Measurements from ENCODE around the gene CPM. TPM values are rescaled to one million over a fixed set of nuclear protein-coding genes. Genes with fewer than 3 reads are reported as not detected.
A peak's percentile ranks its signal among the peaks of the same experiment; 100 is the strongest.
"Not testable (repeated sequence)": the region's sequence is repeated elsewhere in the genome, so short reads cannot be mapped to it uniquely, and the experiment has no call there.

CPM gene
- total RNA-seq, 4 donors from 2014 or later, result 25.7 to 60.4 (median 43.2) TPM

DNA sequence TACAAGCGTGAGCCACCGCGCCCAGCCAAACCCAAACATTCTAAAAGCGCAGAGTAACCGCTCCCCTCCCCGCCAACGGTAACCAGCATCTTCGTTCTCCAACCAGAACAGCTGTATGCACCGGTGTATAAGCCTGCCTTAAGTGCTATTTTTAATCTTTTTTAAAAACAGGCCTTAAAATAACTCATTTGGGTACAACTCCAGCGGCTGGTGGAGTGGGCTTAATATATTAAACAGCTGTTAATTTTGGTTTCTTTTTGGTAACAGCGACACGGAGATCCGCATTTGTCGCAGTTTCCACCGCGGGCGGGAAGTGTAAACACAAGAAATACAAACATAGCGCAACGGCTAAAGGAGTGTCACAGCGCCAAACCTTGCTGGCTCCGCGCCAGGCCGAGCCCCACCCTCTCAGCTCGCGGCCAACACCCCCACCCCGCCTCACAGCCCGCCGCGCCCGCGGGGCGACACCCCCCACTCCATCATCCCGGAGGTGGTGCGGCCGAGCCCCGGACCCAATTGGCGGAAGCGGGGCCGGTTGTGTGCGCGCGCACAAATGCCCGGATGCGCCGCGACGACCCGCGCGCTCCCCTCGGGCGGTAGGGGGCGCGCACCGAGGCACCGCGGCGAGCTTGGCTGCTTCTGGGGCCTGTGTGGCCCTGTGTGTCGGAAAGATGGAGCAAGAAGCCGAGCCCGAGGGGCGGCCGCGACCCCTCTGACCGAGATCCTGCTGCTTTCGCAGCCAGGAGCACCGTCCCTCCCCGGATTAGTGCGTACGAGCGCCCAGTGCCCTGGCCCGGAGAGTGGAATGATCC, 125.2 kb downstream of the CPM start, which contains the start of gene MDM2:
Gene MDM2, plus strand, starts transcription at position 602 of the 812 bp plus-strand sequence. CDS start 301 bp downstream, outside the sequence.
- Histone ChIP-seq H3K4me1 (peaks cover 5 to 6% of the 10 kb centered on the region in 2 donors), H3K9me3 (no peaks in the 10 kb centered on the region), H3K4me3 (replicated peaks in 1 of 3) (peak within 1 kb of the TSS; percentile 71 to 97 (median 91)), H3K27ac (peak within 1 kb of the TSS; percentile 99 to 100 (median 99)), H3K27me3 (no peaks in the 10 kb centered on the region), H3K36me3 (no peaks in the 10 kb centered on the region)
- WGBS, 2 donors, result 0 to 1% methylated on average over 20 to 23 of the region's 72 CpGs
- DNase-seq, result peak; percentile 93 to 95
- TF ChIP-seq, protein P1, sequence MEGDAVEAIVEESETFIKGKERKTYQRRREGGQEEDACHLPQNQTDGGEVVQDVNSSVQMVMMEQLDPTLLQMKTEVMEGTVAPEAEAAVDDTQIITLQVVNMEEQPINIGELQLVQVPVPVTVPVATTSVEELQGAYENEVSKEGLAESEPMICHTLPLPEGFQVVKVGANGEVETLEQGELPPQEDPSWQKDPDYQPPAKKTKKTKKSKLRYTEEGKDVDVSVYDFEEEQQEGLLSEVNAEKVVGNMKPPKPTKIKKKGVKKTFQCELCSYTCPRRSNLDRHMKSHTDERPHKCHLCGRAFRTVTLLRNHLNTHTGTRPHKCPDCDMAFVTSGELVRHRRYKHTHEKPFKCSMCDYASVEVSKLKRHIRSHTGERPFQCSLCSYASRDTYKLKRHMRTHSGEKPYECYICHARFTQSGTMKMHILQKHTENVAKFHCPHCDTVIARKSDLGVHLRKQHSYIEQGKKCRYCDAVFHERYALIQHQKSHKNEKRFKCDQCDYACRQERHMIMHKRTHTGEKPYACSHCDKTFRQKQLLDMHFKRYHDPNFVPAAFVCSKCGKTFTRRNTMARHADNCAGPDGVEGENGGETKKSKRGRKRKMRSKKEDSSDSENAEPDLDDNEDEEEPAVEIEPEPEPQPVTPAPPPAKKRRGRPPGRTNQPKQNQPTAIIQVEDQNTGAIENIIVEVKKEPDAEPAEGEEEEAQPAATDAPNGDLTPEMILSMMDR (IDR thresholded peaks at IDR 0.05), result peak; percentile 49 to 81 (median 68)
- TF ChIP-seq POLR2A (IDR thresholded peaks at IDR 0.05), result peak; percentile 43 to 91
- intact Hi-C loops (cut with DNase I), result no loop called here

DNA sequence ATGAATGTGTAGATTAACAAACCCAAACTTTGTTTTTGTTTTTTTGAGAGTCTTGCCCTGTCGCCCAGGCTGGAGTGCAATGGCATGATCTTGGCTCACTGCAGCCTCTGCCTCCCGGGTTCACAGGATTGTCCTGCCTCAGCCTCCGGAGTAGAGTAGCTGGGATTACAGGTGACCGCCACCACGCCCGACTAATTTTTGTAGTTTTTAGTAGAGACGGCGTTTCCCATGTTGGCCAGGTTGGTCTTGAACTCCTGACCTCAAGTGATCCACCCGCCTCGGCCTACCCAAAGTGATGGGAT, 125.7 kb downstream of the CPM start:
- DNase-seq, result peak; percentile 56 to 61
- intact Hi-C loops (cut with DNase I), result not testable (repeated sequence)
- WGBS, 2 donors, result 8 to 12% methylated on average over 10 of the region's 10 CpGs

DNA sequence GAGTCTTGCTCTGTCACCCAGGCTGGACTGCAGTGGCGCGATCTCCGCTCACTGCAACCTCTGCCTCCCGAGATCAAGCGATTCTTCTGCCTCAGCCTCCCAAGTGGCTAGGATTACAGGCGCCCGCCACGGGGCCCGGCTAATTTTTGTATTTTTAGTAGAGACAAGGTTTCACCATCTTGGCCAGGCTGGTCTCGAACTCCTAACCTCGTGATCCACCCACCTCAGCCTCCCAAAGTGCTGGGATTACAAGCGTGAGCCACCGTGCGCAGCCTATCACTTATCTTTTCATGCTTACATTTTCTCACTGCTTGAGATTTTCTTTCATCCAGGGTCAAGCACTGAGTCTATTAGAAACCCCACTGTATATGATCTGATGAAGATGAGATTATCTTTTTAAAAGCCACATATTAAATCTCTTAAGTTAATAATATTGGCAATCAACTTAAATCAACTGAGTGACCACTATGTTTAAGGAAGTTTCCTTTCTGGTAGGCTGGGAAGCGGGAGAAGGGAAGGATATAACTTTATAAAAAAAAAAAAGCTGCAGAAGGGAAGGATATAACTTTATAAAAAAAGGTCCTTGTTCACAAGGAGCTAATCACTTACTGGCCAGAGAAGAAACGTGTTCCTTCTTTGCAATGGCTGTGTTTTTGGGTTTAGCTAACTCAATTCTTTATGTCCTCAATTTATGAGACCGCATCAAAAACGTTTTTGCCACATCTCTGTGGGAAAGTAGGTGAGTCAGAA, 126.3 kb downstream of the CPM start:
- peaks cover 5 to 6% of the 10 kb centered on the region in 2 donors for H3K4me1 ChIP-seq
- no peaks in the 10 kb centered on the region for H3K36me3 ChIP-seq
- no peaks in the 10 kb centered on the region for H3K27me3 ChIP-seq
- H3K4me3 ChIP-seq (replicated peaks in 1 of 3), result no peak overlapping the region
- H3K9me3 ChIP-seq, result no peaks in the 10 kb centered on the region
- intact Hi-C loops (cut with DNase I), result no loop called here
- DNase-seq, result no peak
- WGBS, 2 donors, result 88 to 90% methylated on average over 18 of the region's 18 CpGs
- TF ChIP-seq POLR2A (IDR thresholded peaks at IDR 0.05), result no peak
- TF ChIP-seq, protein P1 (IDR thresholded peaks at IDR 0.05), result no peak
- H3K27ac ChIP-seq, result peak overlapping the region in 2 of 3 donors; percentile 99 to 100

More for the DNA sequence above, 125.7 kb downstream of the CPM start:
- H3K9me3 ChIP-seq, H3K36me3 ChIP-seq, H3K27me3 ChIP-seq, H3K4me1 ChIP-seq: not testable (repeated sequence)
- H3K4me3 ChIP-seq (replicated peaks in 1 of 3), result peak overlapping the region in 2 of 3 donors; percentile 91 to 97
- peak overlapping the region; percentile 99 to 100 (median 99) for H3K27ac ChIP-seq

DNA sequence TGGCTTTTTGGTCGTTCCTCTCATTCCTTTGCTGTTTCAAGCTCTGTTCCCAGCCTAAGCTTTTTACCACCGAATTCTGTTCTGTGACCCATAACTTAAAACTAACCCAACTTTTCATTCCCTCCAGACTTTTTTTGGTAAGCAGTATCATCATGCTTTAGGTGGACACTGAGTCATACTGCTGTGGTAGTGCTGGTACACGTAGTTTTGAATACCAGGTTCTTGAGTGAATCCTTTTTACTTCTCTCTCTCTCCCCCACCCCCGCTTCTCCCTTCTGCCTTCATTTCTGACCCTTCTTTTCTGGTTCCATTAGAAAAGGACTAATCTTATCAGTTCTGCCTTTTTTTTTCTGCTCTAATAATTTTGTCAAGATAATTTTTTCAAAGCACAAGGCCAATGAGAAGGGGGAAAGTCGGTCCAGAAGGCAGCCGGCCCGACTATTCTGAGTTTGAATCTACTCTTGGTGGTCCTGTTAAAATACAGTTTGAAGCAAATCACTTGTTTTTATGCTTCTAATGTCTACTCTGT, 127.3 kb downstream of the CPM start:
- Histone ChIP-seq H3K27ac (no peak overlapping the region), H3K9me3 (no peaks in the 10 kb centered on the region), H3K4me1 (peaks cover 2 to 5% of the 10 kb centered on the region in 2 donors), H3K27me3 (no peaks in the 10 kb centered on the region), H3K36me3 (no peaks in the 10 kb centered on the region), H3K4me3 (replicated peaks in 1 of 3) (no peak overlapping the region)
- intact Hi-C loops (cut with DNase I), result no loop called here
- TF ChIP-seq POLR2A (IDR thresholded peaks at IDR 0.05), result no peak
- TF ChIP-seq, protein P1 (IDR thresholded peaks at IDR 0.05), result no peak
- no peak for DNase-seq
- WGBS, 2 donors, result 90 to 91% methylated on average over 7 of the region's 7 CpGs

DNA sequence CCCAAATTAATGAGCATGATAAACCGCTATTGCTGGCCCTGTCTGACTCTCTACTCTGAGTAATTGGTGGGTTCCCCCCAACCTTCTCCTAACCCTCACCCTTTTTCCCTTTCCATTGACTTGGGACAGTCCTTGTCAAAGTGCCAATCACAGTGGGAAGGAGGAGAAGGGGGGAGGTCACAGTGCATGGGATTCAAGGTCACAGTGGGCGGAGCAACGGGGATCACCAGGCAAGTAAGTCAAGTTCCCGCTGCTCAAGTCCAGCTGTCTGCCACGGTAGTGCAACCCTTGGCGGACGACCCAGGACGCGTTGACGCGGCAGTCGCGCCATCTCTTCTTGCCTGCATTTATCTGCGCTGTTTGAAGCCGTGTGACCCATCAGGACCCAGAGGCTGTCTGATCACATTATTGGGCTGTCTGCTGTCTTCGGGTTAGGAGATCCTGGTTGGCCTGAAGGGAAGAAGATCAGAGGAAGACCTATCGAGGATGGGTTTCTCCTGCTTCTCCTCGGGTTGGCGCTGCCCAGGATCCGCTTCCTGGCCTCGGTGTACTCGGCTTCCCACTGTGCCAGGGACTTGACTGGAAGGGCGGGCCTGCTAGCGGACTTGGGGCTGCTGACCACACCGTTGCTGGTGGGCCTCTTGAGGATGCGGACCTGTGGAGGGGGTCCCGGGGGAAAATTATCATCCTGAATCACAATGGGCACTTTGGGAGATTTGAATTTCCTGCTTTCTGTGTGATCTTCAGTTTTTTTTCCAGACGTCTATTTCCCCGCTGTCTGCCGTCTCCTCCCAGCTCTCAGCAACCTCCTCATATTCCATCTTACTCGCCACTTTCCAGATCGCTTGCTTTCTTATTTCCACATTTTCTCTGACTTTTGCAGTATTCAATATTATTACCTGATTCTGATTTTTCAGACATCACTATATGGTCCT, 128.0 kb downstream of the CPM start:
- no peak for TF ChIP-seq POLR2A (IDR thresholded peaks at IDR 0.05)
- TF ChIP-seq, protein P1 (IDR thresholded peaks at IDR 0.05), result no peak
- Histone ChIP-seq H3K27ac (no peak overlapping the region), H3K36me3 (no peaks in the 10 kb centered on the region), H3K4me1 (peaks cover 0 to 5% of the 10 kb centered on the region in 2 donors), H3K27me3 (no peaks in the 10 kb centered on the region), H3K9me3 (no peaks in the 10 kb centered on the region), H3K4me3 (replicated peaks in 1 of 3) (no peak overlapping the region)
- intact Hi-C loops (cut with DNase I), result no loop called here
- WGBS, 2 donors, result 80 to 82% methylated on average over 32 of the region's 32 CpGs
- DNase-seq, result no peak
